Measurements from ENCODE around the gene AQR.
A peak's percentile ranks its signal among the peaks of the same experiment; 100 is the strongest.
"Not testable (repeated sequence)": the region's sequence is repeated elsewhere in the genome, so short reads cannot be mapped to it uniquely, and the experiment has no call there.

AQR gene

DNA sequence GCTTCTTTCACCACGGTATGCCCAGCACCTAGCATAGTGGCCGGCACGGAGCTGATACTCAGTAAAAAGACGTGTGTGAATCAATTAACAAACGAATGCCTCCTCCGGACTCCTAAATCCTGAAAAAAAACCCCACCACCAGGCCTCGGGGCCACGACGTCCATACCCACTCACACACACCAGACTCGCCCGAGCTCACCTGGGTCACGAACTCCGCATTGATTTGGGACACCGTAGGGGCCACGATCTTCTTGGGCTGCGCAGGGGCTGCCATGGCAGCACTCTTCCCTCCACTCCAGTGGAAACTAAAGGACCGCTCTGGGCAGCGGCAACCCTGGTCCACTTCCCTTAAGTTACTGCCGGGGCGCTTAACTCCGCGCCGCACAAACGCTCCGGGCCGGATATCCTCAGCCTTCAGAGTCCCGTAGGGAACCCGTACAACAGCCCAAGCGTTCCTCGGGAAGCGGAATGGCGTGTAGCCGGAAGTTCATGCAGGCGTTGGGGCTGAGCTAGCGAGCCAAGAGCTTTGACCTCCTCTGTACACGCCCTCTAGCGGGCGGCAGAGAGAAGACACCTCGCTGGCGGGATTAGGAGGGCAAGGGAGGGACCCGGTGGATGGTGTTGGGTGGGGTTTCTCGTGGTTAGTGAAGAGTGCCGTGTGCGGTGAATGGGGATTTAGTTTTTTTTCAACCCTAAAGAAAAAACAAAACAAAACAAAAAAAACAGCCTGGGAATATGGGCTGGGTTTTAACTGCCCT lies at the start of gene AQR:
Gene AQR (minus strand): TSS at position 403 of the 758 bp plus-strand sequence. CDS start 129 bp downstream, at position 274.
- DNase-seq: peak; percentile 94

DNA sequence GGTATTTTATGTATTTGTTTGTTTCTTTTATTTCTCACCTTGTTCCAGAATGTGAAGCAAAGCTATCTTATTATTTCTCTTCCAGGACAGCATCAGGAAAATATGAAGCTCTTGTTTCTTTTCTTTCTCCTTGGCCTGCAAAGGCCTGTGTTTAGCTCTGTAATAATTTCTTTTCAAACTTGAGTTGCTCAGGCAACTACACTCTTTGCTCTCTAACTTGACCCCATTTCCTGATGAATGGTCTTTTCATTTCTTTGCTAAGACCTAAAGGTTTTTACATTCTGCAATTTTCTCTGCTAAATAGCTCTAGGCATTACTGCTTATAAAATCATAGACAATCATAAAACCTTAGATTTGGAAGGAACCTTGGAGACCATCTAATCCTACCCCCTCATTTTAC lies 44.7 kb upstream of the AQR start:
- no peak for DNase-seq

DNA sequence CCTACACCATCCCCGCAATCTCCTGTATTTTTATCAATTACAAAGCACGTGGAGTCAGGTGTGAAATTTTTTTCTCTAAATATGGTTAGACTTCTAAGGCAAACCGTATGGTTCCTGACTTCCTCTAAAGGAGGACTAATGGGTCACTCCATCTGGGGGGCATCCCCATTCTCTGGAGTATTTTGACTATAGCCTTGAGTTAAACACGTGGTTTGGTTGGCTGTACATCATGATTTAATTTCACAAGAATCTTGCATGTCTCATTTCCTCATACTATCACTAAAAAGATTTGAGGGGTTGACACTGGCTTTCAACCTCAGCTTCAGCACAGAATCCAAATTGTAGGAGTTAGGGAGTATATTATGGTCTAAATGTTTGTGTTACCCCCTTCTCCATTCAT lies 43.8 kb upstream of the AQR start:
- DNase-seq: no peak

DNA sequence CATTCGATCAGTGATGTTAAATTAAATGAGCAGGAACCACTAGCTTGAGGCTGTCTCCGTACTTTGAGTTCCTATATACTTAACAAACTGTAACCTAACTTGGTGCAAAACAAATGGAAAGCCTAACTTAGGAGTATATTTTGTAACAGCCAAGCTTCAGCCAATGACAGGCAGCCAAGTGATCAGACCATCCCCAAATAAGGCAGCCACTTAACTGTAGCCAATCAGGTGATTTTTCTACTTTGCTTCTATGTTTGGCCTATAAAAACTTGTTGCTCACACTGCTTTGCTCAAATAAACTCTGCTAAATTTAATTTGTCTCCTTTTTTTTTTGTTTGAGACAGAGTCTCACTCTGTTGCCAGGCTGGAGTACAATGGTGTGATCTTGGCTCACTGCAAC lies 37.9 kb upstream of the AQR start:
- DNase-seq: no peak

DNA sequence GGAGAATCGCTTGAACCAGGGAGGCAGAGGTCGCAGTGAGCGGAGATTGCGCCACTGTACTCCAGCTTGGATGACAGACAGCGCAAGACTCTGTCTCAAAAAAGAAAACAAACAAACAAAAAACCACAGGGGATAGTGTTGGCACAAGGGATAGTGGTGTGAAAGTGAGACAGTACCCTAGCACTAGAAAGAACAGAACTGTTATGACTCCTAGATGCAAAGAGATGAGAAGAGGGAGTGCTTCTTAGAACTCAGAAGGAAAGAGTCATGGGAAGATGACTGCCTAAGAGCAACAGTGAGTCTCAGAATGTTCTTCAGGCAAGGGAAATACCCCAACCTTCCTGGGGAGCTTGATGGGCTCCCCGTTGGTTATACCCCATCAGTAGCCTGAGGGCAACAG lies 36.4 kb upstream of the AQR start:
- no peak for DNase-seq

DNA sequence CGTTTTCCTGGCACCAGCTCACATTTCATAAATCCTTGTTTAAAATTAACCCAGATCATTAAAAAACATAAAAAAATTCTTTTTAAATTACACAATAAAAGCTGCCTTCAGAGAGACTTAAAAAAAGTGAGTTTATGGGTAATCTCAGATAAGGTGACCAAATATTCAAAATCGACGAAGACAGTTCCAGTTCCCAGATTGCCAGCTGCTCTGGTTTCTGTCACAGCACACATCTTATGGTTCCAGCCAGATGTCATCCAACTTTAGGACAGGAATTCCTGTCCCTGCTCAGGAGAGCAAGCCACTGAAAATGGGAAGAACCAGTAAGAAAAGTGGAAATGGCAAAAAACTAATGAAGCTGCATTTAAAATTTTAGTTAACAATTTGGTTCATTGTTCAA lies 34.4 kb upstream of the AQR start:
- no peak for DNase-seq

DNA sequence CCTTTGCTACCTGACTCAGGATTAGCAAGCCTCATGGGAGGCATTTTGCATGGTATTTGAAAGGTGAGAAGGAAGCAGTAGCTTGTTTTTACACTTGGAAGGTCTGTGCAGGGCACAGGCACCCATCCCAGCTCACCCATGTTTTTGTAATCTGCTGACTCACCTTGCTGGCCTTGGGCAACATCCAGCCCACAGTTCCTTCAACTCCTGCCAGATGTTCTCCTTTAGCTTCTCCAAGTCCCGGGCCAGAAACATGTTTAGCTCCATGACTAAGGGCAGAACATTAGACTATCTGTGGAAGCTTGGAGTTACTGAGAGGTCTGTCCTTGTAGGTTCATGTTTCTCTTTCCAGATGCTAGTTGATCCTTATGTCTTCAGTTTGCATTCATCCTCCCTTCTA lies 31.0 kb upstream of the AQR start:
- DNase-seq: no peak

DNA sequence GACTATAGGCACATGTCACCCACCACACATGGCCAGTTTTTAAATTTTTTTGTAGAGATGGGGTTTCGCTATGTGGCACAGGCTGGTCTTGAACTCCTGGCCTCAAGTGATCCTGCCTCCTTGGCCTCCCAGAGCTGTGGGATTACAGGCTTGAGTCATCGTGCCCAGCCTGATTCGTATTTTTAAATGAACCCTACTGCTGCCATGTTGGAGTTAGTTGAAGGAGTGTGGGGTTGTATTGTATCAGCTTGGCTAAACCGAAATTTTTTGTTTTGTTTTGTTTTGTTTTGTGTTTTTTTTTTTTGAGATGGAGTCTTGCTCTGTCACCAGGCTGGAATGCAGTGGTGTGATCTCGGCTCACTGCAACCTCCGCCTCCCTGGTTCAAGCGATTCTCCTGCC lies 30.4 kb upstream of the AQR start:
- no peak for DNase-seq

DNA sequence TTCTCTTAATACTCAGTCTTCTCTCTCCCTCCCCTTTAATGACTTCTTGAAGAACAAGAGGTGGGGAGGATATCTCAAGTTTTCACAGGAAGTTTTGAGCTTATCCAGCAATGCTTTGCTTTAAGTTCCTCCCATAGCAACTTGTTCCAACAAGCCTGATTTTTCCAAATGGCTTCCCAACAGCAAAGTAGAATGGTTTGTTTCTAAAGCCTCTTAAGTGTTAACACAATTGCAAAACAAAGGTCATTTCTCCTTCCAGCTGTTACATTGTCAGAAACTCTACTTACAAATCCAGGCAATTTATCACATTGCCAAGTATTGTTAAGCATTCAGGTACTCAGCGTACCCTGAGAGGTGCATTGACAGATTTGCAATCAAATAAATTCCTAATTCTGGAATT lies 25.4 kb upstream of the AQR start:
- no peak for DNase-seq

DNA sequence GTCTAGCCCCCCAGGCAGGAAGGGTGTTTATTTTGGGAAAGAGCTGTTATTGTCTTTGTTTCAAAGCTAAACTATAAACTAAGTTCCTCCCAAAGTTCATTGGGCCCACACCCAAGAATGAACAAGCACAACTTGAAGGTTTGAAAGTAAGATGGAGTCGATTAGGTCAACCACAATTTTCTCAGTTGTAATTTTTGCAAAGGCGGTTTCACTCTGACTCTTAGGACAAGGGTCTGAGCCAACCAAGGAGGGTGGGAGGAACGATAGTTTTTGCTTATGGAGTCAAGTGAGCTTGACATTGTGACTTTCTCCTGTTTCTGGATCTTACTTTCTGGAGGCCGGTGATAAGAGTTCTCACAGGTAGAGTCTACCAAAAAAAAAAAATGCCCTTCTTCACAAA lies 24.3 kb upstream of the AQR start:
- DNase-seq: no peak

DNA sequence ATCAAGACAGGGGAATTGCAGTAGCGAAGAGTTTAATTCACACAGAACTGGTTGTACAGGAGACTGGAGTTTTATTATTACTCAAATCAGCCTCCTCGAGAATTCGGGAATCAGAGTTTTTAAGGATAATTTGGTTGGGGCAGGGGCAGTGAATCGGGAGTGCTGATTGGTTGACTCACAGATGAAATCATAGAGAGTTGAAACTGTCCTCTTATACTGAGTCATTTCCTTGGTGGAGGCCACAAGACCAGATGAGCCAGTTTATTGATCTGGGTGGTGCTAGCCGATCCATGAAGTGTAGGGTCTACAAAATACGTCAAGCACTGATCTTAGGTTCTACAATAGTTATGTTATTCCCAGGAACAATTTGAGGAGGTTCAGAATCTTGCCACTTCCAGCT lies 23.9 kb upstream of the AQR start:
- DNase-seq: no peak

DNA sequence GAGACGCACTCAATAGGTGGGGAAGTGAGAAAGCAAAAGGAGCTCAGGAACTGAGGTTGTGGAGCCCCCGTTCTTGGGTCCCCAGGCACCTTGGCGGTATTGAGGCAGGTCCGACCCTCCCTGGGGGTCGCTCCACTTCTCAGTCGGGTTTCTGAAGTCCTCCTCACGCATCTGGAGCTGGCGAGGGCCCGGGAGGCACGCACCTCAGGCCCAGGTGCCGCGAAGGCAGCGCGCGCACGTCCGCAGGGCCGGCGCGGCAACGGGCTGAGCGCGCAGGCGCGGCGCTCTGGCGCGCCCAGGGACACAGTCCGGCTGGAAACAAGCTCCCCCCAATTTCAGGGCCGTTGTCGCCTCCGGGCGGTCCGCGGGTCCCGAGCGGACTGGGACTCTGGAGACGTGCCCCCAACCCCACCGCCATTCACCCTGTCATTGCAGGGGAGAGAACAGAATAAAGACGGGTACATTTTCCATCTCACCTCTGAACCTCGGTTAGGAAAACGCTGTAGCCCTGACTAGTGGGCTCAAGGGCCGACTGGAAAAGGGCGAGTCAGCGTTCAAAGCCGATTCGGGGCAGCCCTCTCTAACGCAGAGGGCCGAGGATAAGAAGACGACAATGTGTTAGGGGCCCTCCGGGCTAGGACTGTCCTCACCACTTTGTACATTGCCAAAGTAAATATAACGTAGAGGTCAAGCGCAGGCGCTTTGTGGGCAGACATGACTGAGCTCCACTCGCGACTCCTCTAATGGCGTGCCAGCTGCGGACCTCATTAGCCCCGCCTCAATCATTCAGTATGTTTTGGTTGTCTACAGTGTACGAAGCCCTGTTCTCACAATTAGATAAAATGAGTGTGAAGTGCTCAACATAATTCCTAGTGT lies 18.7 kb upstream of the AQR start, which contains the start of gene ZNF770:
Gene ZNF770 (minus strand): TSS at position 261 of the 876 bp plus-strand sequence. CDS start 4,853 bp downstream, outside the sequence.
- DNase-seq: peak; percentile 36

DNA sequence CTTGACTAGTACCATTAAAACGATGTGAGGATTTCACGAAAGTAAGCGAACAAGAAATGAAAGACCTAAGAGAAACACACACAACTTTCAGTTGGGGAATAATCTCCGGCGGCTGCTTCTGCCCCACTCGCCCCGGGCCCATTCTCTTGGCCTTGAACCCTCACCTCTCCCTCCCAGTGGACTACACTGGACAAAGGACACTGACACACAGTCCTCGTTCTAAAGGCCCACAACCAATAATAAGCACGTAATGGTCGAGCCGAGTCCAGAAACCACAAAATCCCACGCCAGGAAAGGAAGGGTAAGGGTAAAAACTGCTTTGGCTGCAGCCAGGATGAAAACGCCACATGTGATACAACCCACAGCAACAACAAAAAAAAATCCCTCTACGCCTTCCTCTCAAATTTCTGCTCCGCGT lies 18.1 kb upstream of the AQR start:
- DNase-seq: no peak

DNA sequence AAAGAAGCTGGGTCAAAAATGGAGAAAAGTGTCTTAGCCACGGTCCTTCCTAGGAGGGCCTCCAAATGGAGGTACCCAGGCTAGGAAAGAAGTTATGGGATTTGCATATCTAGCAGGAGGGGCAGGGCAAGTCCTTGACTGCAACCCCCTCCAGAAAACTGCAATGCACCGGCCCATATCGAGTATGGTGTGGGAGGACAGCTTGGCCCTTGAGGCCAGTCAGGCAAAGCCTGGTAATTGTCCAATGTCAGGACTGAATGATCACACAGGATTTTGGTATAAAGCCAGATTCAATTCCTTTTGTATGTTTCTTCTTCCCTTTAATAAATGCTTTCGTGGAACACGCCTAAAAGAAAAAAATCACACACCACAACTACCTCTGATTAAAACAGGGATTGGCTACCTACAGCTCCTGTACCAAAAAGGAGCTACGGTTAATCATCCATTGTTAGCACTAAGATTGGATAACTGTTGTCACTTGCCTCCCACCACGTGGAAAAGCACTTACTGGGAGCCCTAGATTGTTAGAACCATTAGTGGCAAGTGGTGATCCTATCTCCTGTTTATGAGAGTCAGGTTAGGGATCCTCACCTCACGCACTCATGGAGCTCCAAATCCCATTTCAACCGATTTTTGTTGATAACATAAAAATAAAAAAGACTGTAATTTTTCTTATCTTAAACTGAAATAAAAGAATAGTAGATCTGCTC lies 17.4 kb upstream of the AQR start:
- DNase-seq: no peak

DNA sequence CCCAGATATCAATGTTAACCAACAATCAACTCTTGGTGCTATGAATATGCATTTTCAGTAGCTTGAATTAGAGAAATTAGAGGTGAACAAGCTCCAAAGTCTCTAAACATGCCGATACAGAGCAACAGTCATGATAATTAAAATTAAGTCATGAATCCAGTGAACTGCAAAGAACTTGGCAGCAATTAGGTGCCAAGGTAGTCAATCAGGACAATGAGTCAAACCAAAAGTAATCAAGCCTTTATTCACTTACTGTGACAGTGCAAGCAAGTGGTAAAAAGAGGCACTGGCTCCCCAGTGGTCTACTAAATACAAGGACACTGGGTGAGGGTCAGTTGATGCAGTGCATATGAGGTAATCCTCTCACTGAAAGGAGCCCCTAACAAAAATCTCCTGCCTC lies 16.8 kb upstream of the AQR start:
- DNase-seq: no peak

DNA sequence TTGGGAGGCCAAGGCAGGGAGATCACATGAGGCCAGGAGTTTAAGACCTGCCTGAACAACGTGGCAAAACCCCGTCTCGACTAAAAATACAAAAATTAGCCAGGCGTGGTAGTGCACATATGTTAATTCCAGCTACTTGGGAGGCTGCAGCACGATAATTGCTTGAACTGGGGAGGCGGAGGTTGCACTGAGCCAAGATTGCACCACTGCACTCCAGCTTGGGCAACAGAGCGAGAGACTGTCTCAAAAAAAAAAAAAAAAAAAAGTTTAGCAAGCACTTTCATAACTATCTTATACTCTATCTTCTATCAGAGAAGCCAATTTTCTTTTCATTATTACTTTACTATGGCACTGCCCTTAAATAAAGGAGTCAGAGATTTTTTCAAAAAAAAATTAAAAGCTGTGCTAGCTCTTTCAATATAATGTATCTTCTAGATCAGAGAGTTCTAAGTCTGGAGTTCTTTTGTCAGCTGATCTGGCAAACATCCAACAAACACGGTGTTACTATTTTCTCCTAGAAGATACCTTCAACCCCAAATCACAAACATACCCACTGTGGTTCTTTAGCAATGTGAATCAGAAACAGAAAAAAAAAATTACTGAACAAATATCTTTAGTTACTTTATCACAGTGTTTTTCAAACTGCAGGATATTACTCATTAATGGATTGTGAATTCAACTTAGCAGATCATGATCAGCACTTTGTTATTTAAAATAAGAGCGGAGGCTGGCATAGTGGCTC lies 15.5 kb upstream of the AQR start:
- no peak for DNase-seq

DNA sequence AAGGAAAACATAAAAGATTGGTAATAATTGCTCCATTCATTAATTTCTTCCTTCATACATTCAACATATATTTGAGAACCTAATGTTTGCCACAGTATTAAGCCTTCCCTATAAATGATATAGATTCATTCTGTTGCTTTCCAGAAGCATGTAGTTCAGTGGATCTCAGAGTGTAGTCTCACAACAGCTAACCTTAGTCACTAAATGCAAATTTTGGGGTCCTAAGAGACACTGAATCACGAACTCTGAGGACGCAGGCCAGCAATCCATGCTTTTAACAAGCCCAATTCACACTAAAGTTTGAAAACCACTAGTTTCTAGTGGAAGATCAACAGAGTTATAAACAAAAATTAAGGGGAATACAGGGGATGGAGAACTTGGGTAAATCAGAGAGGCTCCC lies 7.2 kb upstream of the AQR start:
- no peak for DNase-seq

DNA sequence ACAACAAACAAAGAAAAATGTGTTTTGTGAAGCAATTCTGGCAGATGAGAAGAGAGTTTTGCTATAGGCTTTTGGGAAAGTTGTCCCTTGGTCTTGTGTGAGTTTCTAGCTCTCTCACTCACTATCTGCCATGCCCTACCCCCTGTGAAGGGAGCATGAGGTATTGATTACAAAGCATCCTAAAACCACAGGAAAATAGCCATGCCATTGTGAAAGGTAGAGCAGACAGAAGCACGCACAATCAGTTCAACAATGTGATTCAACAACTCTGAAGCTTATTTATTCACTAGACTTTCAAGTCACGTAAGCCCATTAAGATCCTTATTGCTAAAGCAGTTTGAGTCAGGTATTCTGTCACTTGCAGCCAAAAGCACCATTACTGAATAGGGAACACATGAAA lies 6.5 kb upstream of the AQR start:
- no peak for DNase-seq

DNA sequence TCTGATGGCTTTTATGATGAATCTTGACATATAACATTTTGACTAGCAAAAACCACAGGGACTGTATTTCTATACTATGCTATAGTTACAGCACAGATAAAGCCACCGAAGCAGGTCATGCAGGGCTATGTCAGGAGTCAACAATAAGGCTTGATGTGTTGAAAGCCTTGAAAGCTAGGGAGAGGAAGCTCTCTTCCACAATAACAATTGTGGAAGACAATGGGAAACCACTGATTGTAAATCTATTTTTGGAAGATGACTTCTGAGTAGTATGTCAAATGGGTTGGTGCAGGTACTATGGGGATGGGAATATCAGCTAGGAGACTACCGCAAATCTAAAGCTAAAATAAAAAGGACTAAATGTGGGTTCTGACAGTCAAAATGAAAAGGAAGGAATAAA lies 4.0 kb upstream of the AQR start:
- no peak for DNase-seq

DNA sequence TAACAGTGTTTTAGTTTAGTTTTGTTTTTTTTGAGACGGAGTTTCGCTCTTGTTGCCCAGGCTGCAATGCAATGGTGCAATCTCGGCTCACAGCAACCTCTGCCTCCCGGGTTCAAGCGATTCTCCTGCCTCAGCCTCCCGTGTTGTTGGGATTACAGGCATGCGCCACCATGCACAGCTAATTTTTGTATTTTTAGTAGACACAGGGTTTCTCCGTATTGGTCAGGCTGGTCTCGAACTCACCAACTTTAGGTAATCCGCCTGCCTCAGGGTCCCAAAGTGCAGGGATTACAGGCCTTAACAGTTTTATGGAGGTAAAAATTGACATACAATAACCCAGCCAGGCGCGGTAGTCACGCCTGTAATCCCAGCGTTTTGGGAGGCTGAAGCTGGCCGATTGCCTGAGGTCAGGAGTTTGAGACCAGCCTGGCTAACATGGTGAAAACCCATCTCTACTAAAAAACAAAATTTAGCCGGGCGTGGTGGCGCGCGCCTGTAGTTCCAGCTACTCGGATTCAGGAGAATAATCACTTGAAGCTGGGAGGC lies 629 bp upstream of the AQR start:
- DNase-seq: not testable (repeated sequence)

DNA sequence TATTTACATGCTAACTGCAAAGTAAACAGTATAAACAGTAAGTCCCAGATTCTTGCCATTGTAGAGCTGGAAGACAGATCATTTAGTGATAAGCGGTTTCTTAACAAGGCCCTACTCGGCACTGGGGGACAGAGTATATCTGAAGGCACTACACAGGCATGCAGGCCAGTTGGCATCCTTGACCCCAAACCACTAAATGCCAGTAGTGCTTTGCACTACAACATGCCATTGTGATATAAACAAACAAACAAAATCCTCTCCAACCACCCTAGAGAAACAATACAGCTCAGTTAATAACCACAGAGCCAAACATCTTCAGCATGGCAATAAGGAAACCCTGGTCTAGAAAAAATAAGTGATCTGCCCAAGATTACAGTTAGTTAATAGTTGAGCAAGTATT lies 5.3 kb downstream of the AQR start:
- no peak for DNase-seq

DNA sequence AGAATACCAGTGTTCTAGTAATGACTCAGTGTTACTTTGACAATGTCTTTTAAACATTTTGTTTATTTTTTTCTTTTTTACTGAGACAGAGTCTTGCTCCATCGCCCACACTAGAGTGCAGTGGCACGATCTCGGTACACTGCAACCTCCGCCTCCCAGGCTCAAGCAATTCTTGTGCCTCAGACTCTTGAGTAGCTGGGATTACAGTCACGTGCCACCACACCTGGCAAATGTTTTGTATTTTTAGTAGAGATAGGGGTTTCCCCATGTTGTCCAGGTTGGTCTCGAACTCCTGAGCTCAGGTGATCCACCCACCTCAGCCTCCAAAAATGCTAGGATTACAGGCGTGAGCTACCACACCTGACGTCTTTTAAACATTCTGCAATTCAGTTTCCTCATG lies 15.7 kb downstream of the AQR start:
- no peak for DNase-seq

DNA sequence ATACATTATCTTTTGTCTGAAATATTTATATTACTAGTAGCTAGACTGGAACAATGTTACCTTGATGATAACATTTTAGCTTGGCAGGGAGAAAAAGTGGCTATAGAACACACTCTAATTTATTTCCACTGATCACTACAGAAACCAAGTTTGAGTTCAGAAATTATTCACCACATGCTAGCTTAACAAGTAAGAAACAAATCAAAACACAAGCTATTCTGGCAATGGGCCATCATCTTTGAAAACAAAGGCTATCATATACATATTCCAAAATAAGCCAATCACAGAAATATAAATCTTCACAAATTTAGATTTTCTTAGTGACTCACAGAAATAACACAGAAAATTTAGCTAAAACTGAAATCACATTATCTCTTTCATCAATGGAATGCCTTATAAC lies 17.1 kb downstream of the AQR start:
- no peak for DNase-seq

Data from NCI-H446 treated with DMSO at 0.1 percent for 48 hours (cell line).